GM13977 (cell line): Measurements from ENCODE around the gene POT1.

ENCODE experiments used
- DNase-seq: peaks from one replicate; pipeline ENCODE4 v3.0.0; 2012; ENCODE audit warnings: low spot score
- in situ Hi-C: fragments of 300-500 bp; cut with MboI; formaldehyde crosslinking; loops from one replicate; pipeline ENCODE4 v1.12.0; 2022; ENCODE audit warnings: low sequenced_read_pairs, low pct_unique_long_range_greater_than_20kb, mixed read lengths, inconsistent platforms; ENCODE audit not compliant: unreplicated experiment
- TF ChIP-seq, protein P1 (sequence below): IDR thresholded peaks from 2 replicates; pipeline ENCODE4 v1.5.1; 2012; ENCODE audit warnings: mild to moderate bottlenecking, control low read depth; ENCODE audit not compliant: insufficient read depth; ENCODE audit errors: extremely low read depth, missing control alignments

The POT1 gene

DNA sequence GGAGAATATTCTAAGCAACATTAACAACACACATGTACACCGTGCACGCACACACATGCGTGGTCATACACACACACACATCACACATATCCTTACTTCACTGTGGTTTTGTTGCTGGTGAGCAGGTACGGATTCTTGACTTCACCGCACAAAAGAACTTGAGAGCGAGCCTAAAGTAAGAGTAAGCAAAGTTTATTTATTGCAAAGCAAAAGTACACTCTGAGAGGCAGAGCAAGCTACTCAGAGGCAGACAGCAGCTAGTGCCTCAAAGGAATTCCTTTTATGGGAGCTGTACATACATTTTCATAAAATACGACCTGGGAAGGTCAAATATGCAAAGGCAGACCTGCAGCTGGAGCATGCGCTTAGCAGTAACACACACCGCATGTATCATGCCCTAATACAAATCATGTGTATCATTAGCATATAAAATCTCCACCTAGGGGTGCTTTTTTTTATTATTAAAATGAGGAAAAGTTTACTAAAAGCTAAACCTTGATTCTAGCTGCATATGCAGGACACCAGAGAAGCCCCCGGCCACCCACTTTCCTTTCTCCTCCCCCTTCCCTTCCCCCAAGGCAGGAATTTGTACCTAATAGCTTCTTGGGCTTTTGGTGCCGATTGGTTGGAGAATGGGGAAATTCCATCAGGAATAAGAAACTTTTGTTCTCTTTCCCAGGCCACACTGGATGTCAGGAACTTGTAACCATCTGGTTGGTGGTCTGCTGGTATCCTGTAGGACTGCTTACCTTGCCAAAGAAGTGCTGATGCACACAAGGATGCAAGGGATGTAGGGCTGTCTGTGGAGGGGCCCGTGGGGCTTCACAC, 147.5 kb downstream of the POT1 start:
- TF ChIP-seq, protein P1, sequence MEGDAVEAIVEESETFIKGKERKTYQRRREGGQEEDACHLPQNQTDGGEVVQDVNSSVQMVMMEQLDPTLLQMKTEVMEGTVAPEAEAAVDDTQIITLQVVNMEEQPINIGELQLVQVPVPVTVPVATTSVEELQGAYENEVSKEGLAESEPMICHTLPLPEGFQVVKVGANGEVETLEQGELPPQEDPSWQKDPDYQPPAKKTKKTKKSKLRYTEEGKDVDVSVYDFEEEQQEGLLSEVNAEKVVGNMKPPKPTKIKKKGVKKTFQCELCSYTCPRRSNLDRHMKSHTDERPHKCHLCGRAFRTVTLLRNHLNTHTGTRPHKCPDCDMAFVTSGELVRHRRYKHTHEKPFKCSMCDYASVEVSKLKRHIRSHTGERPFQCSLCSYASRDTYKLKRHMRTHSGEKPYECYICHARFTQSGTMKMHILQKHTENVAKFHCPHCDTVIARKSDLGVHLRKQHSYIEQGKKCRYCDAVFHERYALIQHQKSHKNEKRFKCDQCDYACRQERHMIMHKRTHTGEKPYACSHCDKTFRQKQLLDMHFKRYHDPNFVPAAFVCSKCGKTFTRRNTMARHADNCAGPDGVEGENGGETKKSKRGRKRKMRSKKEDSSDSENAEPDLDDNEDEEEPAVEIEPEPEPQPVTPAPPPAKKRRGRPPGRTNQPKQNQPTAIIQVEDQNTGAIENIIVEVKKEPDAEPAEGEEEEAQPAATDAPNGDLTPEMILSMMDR, result no peak
- DNase-seq, result no peak
- in situ Hi-C loops, result loop anchor here (25.0 kb wide), 1 partner anchor 620 kb away; no protein-coding TSS in a partner anchor

DNA sequence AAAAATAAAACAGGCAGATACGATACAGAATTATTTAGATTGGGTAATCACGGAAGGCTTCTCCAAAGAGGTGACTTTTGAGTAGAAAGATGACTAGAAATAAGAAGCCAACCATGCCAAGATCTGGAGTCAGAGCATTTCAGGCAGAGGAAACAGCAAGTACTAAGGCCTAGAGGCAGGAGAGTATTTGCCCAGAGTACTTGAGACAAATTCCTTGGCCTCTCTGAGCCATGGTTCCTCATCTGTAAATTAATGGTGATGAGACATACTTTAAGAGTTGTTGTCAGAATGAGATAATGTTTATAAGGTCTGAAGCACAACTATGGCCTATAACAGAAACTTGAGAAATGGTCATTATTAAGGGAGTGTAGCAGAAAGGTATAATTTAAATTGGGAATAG, 148.2 kb downstream of the POT1 start:
- TF ChIP-seq, protein P1, result no peak
- in situ Hi-C loops, result loop anchor here (25.0 kb wide), 1 partner anchor 619 kb away; no protein-coding TSS in a partner anchor

DNA sequence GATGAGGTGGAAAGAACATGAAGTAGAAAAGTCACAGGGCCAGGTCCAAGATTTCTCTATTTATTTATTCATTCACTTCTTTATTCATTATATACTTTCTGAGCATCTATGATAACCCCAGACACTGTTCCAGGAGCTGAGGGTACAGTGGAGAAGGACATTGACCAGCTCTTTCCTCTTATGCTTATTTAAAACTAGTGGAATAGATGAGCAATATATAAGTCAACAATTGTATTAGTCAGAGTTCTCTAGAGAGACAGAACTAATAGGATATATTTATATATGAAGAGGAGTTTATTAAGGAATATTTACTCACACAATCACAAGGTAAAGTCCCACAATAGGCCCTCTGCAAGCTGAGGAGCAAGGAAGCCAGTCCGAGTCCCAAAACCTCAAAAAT, 149.0 kb downstream of the POT1 start:
- TF ChIP-seq, protein P1, result no peak
- in situ Hi-C loops, result loop anchor here (25.0 kb wide), 1 partner anchor 618 kb away; no protein-coding TSS in a partner anchor
- no peak for DNase-seq

More for the DNA sequence above, 148.2 kb downstream of the POT1 start:
- DNase-seq, result no peak

DNA sequence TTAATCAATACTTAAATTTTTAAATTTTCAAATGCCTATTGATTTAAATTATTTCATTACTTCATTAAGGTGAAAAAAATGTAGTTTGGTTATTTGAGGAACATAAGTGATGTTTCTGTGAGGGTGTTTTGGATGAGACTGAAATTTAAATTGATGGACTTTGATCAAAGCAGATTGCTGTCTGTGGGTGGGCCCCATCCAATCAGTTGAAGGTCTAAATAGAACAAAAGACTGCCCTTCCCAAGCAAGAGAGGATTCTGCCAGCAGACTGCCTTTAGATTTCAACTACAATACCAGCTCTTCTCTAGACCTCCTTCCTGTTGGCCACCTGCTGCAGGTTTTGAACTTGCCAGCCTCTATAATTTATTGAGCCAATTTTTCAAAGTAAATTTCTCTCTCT, 149.6 kb downstream of the POT1 start:
- in situ Hi-C loops, result loop anchor here (25.0 kb wide), 1 partner anchor 618 kb away; no protein-coding TSS in a partner anchor
- no peak for DNase-seq
- TF ChIP-seq, protein P1, result no peak

DNA sequence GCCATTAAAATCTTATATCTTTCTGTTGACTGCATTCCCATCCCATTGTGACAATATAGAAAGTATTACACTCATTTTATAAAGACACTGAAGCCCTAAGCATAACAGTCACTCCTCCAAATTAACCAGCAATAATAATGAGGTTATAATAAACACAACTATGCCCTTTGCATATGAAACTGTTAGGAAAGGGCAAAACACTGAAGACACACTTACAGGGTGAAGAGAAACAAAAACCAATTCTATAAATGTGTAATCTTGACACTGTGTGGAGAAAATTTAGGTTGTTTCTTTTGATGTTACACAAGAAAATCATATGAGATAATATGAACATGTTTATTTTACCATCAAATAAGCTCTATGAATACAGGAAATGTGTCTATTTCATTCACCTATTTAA, 150.0 kb downstream of the POT1 start:
- TF ChIP-seq, protein P1, result no peak
- DNase-seq, result no peak
- in situ Hi-C loops, result loop anchor here (25.0 kb wide), 1 partner anchor 617 kb away; no protein-coding TSS in a partner anchor

GRCh38 chr7:124779194-124779593, 150.4 kb downstream of the POT1 start:
- DNase-seq, result no peak
- TF ChIP-seq, protein P1, result no peak
- in situ Hi-C loops, result loop anchor here (25.0 kb wide), 1 partner anchor 617 kb away; no protein-coding TSS in a partner anchor
